Adrenal gland (tissue), 5 donors: ENCODE results near the gene GALNT10.

Experiments used
- POLR2A ChIP-seq, 2 donors: fragments of 450-650 bp; IDR thresholded peaks; one replicate each; pipeline ENCODE4 v1.6.1; 2017; ENCODE audit warnings: antibody characterized with exemption in 2 of 2, mild to moderate bottlenecking in 2 of 2, moderate library complexity in 1 of 2
- TF ChIP-seq, protein P1 (sequence below), 6 experiments: fragments of 450-650 bp in 4 of 6; fragments of 200-600 bp in 2 of 6; sonication (generic) in 1 of 6; IDR thresholded peaks; 1 replicate in 5 of 6; 2 replicates in 1 of 6; pipeline versions ENCODE4 v1.5.1 to v1.8.0; 2016 to 2021; ENCODE audit warnings: antibody characterized with exemption in 6 of 6, mild to moderate bottlenecking in 2 of 6, moderate library complexity in 1 of 6
- donor health status: DM: no; HTN: no; CAD: no.

DNA sequence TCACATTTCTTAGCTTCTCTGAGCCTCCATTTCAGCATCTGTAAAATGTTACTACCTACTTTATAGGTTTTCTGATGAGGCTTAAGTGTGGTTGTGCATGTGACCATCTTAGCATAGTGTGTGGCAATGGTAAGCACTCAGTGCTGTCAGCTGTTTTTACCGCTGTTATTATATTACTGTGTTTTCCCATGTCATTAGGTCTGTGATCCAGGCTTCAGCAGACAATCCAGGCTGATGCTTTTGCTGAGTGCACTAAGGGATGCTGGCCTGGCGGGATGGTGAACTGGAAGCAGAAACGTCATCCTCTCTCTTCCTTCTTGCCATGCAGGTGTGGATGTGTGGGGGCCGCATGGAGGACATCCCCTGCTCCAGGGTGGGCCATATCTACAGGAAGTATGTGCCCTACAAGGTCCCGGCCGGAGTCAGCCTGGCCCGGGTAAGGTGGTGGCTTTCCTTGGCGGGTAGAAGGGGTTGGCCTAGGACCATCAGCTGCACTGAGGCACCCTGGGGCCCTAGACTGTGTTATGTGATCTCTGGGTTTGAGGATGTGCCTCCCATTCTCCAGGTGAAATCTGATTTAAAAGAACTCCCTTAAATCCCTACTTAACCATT is 213.3 kb downstream of the GALNT10 start:
- TF ChIP-seq, protein P1, sequence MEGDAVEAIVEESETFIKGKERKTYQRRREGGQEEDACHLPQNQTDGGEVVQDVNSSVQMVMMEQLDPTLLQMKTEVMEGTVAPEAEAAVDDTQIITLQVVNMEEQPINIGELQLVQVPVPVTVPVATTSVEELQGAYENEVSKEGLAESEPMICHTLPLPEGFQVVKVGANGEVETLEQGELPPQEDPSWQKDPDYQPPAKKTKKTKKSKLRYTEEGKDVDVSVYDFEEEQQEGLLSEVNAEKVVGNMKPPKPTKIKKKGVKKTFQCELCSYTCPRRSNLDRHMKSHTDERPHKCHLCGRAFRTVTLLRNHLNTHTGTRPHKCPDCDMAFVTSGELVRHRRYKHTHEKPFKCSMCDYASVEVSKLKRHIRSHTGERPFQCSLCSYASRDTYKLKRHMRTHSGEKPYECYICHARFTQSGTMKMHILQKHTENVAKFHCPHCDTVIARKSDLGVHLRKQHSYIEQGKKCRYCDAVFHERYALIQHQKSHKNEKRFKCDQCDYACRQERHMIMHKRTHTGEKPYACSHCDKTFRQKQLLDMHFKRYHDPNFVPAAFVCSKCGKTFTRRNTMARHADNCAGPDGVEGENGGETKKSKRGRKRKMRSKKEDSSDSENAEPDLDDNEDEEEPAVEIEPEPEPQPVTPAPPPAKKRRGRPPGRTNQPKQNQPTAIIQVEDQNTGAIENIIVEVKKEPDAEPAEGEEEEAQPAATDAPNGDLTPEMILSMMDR (IDR thresholded peaks at IDR 0.05) = no peak
- no peak for TF ChIP-seq POLR2A (IDR thresholded peaks at IDR 0.05)
